Measurements from ENCODE around the gene RAB28. TPM values are rescaled to one million over a fixed set of nuclear protein-coding genes. Genes with fewer than 3 reads are reported as not detected.

The RAB28 gene
- total and polyA plus RNA-seq, 9 of the 15 experiments (the other 6 are each of a cell fraction or from before 2014, with no cell fraction given): 6.7 to 40.4 (median 23.0) TPM

DNA sequence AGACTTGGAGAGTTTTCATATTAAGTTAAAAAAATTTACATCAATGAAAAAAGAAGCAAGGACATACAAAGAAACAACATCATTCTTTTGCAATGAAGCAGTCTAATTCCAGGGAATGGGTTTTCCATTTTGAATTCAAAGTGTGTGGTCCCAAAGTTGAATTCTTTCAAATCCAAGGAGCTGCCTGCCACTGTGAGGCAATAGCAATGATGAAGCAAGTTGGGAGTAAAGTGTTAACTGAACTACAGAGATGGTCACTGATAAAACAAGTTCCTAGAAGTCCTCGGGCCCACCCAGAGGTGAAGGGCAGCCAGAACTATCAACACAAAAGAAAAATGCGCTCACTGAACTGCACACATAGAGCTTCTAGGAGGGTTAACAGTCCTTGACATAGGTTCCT, 115.9 kb downstream of the RAB28 start (continued):
- TF ChIP-seq, protein P1, sequence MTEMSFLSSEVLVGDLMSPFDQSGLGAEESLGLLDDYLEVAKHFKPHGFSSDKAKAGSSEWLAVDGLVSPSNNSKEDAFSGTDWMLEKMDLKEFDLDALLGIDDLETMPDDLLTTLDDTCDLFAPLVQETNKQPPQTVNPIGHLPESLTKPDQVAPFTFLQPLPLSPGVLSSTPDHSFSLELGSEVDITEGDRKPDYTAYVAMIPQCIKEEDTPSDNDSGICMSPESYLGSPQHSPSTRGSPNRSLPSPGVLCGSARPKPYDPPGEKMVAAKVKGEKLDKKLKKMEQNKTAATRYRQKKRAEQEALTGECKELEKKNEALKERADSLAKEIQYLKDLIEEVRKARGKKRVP (CRISPR knock-in tag; IDR thresholded peaks at IDR 0.05): peak; percentile 48; the same call in 1 of the 2 replicates
- TF ChIP-seq NCOR1 (IDR thresholded peaks at IDR 0.05) (peak; percentile 72), ZNF124 (CRISPR knock-in tag; IDR thresholded peaks at IDR 0.05) (no peak), ZC3H8 (IDR thresholded peaks at IDR 0.05) (no peak), HDAC2 (IDR thresholded peaks at IDR 0.05) (peak; percentile 66; the same call in 1 of the 2 replicates), CTCFL (IDR thresholded peaks at IDR 0.05; ENCODE audit: borderline replicate concordance, insufficient read depth, low read depth, low read length, poor library complexity, severe bottlenecking) (no peak), ZNF766 (CRISPR knock-in tag; conservative IDR thresholded peaks at IDR 0.05) (peak; percentile 74), ZC3H4 (CRISPR knock-in tag; IDR thresholded peaks at IDR 0.05; ENCODE audit: borderline replicate concordance) (no peak), ZNF316 (IDR thresholded peaks at IDR 0.05) (peak; percentile 79), EP300 (IDR thresholded peaks at IDR 0.05; ENCODE audit: low read length) (peak; percentile 96), NFIX (CRISPR knock-in tag; IDR thresholded peaks at IDR 0.05; ENCODE audit: low read depth) (no peak), HMG20A (CRISPR knock-in tag; conservative IDR thresholded peaks at IDR 0.05) (no peak), TAL1 (IDR thresholded peaks at IDR 0.05) (peak; percentile 26; the same call in 1 of the 2 replicates), POLR2A (conservative IDR thresholded peaks at IDR 0.05) (peak; percentile 55), LCOR (CRISPR knock-in tag; IDR thresholded peaks at IDR 0.05) (no peak), MGA (IDR thresholded peaks at IDR 0.05) (no peak), TEAD1 (CRISPR knock-in tag; IDR thresholded peaks at IDR 0.05) (no peak)
